PFSK-1 (cell line): ENCODE measurements around the gene NOL3.

Source experiments
- FOXP2 ChIP-seq: optimal IDR thresholded peaks from 2 replicates; pipeline ENCODE3; 2011; ENCODE audit warnings: borderline replicate concordance, control low read depth, inconsistent platforms; ENCODE audit not compliant: insufficient read depth; ENCODE audit errors: extremely low read length, extremely low read depth
- POLR2AphosphoS5 ChIP-seq: IDR thresholded peaks from 2 replicates; pipeline ENCODE4 v1.6.1; 2012; ENCODE audit warnings: low read depth, mild to moderate bottlenecking, control low read depth, low read length, moderate library complexity
- SIN3A ChIP-seq: IDR thresholded peaks from 2 replicates; pipeline ENCODE4 v1.6.1; 2012; ENCODE audit warnings: mild to moderate bottlenecking, low read length, moderate library complexity, borderline replicate concordance; ENCODE audit not compliant: insufficient read depth
- TAF1 ChIP-seq: IDR thresholded peaks from 2 replicates; pipeline ENCODE4 v1.6.1; 2012; ENCODE audit warnings: low read length, control low read depth, borderline replicate concordance; ENCODE audit not compliant: insufficient read depth
- TF ChIP-seq, protein P1 (sequence below), 2 experiments: IDR thresholded peaks; 2 replicates each; pipeline versions ENCODE4 v1.6.1 to v1.8.0; 2011 to 2012; ENCODE audit warnings: low read depth in 2 of 2, low read length in 2 of 2, control low read depth in 1 of 2, inconsistent platforms in 1 of 2, mild to moderate bottlenecking in 1 of 2, moderate library complexity in 1 of 2; ENCODE audit not compliant: insufficient read depth in 1 of 2

Gene NOL3

GRCh38 chr16:67215706-67216105 is 45.4 kb downstream of the NOL3 start:
- TF ChIP-seq SIN3A = no peak
- TF ChIP-seq, protein P1, sequence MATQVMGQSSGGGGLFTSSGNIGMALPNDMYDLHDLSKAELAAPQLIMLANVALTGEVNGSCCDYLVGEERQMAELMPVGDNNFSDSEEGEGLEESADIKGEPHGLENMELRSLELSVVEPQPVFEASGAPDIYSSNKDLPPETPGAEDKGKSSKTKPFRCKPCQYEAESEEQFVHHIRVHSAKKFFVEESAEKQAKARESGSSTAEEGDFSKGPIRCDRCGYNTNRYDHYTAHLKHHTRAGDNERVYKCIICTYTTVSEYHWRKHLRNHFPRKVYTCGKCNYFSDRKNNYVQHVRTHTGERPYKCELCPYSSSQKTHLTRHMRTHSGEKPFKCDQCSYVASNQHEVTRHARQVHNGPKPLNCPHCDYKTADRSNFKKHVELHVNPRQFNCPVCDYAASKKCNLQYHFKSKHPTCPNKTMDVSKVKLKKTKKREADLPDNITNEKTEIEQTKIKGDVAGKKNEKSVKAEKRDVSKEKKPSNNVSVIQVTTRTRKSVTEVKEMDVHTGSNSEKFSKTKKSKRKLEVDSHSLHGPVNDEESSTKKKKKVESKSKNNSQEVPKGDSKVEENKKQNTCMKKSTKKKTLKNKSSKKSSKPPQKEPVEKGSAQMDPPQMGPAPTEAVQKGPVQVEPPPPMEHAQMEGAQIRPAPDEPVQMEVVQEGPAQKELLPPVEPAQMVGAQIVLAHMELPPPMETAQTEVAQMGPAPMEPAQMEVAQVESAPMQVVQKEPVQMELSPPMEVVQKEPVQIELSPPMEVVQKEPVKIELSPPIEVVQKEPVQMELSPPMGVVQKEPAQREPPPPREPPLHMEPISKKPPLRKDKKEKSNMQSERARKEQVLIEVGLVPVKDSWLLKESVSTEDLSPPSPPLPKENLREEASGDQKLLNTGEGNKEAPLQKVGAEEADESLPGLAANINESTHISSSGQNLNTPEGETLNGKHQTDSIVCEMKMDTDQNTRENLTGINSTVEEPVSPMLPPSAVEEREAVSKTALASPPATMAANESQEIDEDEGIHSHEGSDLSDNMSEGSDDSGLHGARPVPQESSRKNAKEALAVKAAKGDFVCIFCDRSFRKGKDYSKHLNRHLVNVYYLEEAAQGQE (IDR thresholded peaks at IDR 0.05; ENCODE audit: insufficient read depth in 1 of 2, low read depth in 2 of 2, low read length in 2 of 2) = no peak
- no peak for TF ChIP-seq POLR2AphosphoS5
- TF ChIP-seq TAF1 = no peak
- TF ChIP-seq FOXP2 = no peak

GRCh38 chr16:67216612-67217490 is 46.5 kb downstream of the NOL3 start:
- TF ChIP-seq FOXP2 = no peak
- no peak for TF ChIP-seq POLR2AphosphoS5
- TF ChIP-seq, protein P1 (IDR thresholded peaks at IDR 0.05; ENCODE audit: insufficient read depth in 1 of 2, low read depth in 2 of 2, low read length in 2 of 2) = no peak
- no peak for TF ChIP-seq TAF1
- TF ChIP-seq SIN3A = no peak

GRCh38 chr16:67223992-67224391 is 53.7 kb downstream of the NOL3 start:
- TF ChIP-seq, protein P1 (IDR thresholded peaks at IDR 0.05; ENCODE audit: insufficient read depth in 1 of 2, low read depth in 2 of 2, low read length in 2 of 2) = no peak
- no peak for TF ChIP-seq POLR2AphosphoS5
- TF ChIP-seq SIN3A = no peak
- TF ChIP-seq TAF1 = no peak
- TF ChIP-seq FOXP2 = no peak
